Measurements from ENCODE around the gene TENM3. TPM values are rescaled to one million over a fixed set of nuclear protein-coding genes. Genes with fewer than 3 reads are reported as not detected.

Gene TENM3
- total RNA-seq, 3 donors from 2014 or later: 0.58 to 19.2 (median 0.70) TPM

GRCh38 chr4:182822554-182822953 lies 579.4 kb downstream of the TENM3 start:
- Histone ChIP-seq H3K9me3 (no peaks in the 10 kb centered on the region), H3K4me3 (no peak overlapping the region), H3K36me3 (ENCODE audit: low read depth) (no peaks in the 10 kb centered on the region), H3K4me1 (ENCODE audit: low read depth) (no peaks in the 10 kb centered on the region)
- no peak for ATAC-seq
- intact Hi-C loops (cut with DNase I, micrococcal nuclease): no loop called here
- no peak for TF ChIP-seq CTCF (IDR thresholded peaks at IDR 0.05)
- DNase-seq: no peak

- Histone ChIP-seq H3K36me3 (ENCODE audit: low read depth) (no peaks in the 10 kb centered on the region), H3K4me1 (ENCODE audit: low read depth) (no peaks in the 10 kb centered on the region), H3K4me3 (no peak overlapping the region), H3K9me3 (no peaks in the 10 kb centered on the region)
- no peak for TF ChIP-seq CTCF (IDR thresholded peaks at IDR 0.05)
- intact Hi-C loops (cut with DNase I, micrococcal nuclease): no loop called here
- ATAC-seq: no peak
- no peak for DNase-seq
These were observed 580.4 kb downstream of the TENM3 start for GRCh38 chr4:182823576-182823975.

GRCh38 chr4:182825003-182825402 lies 581.8 kb downstream of the TENM3 start:
- intact Hi-C loops (cut with DNase I, micrococcal nuclease): no loop called here
- Histone ChIP-seq H3K9me3 (no peaks in the 10 kb centered on the region), H3K36me3 (ENCODE audit: low read depth) (no peaks in the 10 kb centered on the region), H3K4me1 (ENCODE audit: low read depth) (no peaks in the 10 kb centered on the region), H3K4me3 (no peak overlapping the region)
- DNase-seq (no peak), ATAC-seq (no peak)
- TF ChIP-seq CTCF (IDR thresholded peaks at IDR 0.05): no peak

GRCh38 chr4:182825786-182826185 lies 582.6 kb downstream of the TENM3 start:
- Histone ChIP-seq H3K4me3 (no peak overlapping the region), H3K9me3 (no peaks in the 10 kb centered on the region), H3K36me3 (ENCODE audit: low read depth) (no peaks in the 10 kb centered on the region), H3K4me1 (ENCODE audit: low read depth) (no peaks in the 10 kb centered on the region)
- no peak for ATAC-seq
- TF ChIP-seq CTCF (IDR thresholded peaks at IDR 0.05): no peak
- intact Hi-C loops (cut with DNase I, micrococcal nuclease): no loop called here
- no peak for DNase-seq

- ATAC-seq (no peak), DNase-seq (no peak)
- intact Hi-C loops (cut with DNase I, micrococcal nuclease): no loop called here
These were observed 583.2 kb downstream of the TENM3 start for GRCh38 chr4:182826391-182826790.

More at GRCh38 chr4:182826391-182826790, 583.2 kb downstream of the TENM3 start:
- TF ChIP-seq CTCF (IDR thresholded peaks at IDR 0.05): no peak
- Histone ChIP-seq H3K36me3 (ENCODE audit: low read depth) (no peaks in the 10 kb centered on the region), H3K4me3 (no peak overlapping the region), H3K4me1 (ENCODE audit: low read depth) (no peaks in the 10 kb centered on the region), H3K9me3 (no peaks in the 10 kb centered on the region)

Measured in mucosa of descending colon (tissue), 3 donors.